Suppressor macrophage treated with lipopolysaccharide for 4 hours (primary cell): Measurements from ENCODE around the gene METTL2B.
"Not testable (repeated sequence)": the region's sequence is repeated elsewhere in the genome, so short reads cannot be mapped to it uniquely, and the experiment has no call there.

Experiments
- DNase-seq: peaks from one replicate; pipeline ENCODE4 v3.0.0-alpha.2; 2020

Gene METTL2B

GRCh38 chr7:128529191-128529590, 52.6 kb downstream of the METTL2B start:
- not testable (repeated sequence) for DNase-seq

- DNase-seq: peak; percentile 1
Measured at GRCh38 chr7:128530121-128530854, 53.7 kb downstream of the METTL2B start.

GRCh38 chr7:128530855-128531104, 54.2 kb downstream of the METTL2B start:
- no peak for DNase-seq

GRCh38 chr7:128531105-128531954, 54.8 kb downstream of the METTL2B start:
- peak; percentile 89 for DNase-seq

- peak; percentile 53 for DNase-seq
Measured at GRCh38 chr7:128531955-128532478, 55.5 kb downstream of the METTL2B start.

GRCh38 chr7:128532956-128533355, 56.4 kb downstream of the METTL2B start:
- DNase-seq: peak; percentile 36

- DNase-seq: not testable (repeated sequence)
Measured at GRCh38 chr7:128537410-128537809, 60.9 kb downstream of the METTL2B start.

- not testable (repeated sequence) for DNase-seq
Measured at GRCh38 chr7:128542530-128542929, 66.0 kb downstream of the METTL2B start.

GRCh38 chr7:128543300-128543699, 66.8 kb downstream of the METTL2B start:
- not testable (repeated sequence) for DNase-seq

- not testable (repeated sequence) for DNase-seq
Measured at GRCh38 chr7:128546319-128546851, 69.8 kb downstream of the METTL2B start.

GRCh38 chr7:128550920-128551319, 74.4 kb downstream of the METTL2B start:
- DNase-seq: no peak

- not testable (repeated sequence) for DNase-seq
Measured at GRCh38 chr7:128554394-128554793, 77.8 kb downstream of the METTL2B start.
